HG03060 (cell line): Measurements from ENCODE around the gene CHURC1.
"Not testable (repeated sequence)": the region's sequence is repeated elsewhere in the genome, so short reads cannot be mapped to it uniquely, and the experiment has no call there.

Source experiments
- ATAC-seq: cut with Tn5 transposase; IDR thresholded peaks from one replicate; pipeline ENCODE4 v1.9.1; 2021; ENCODE audit warnings: low read depth, moderate number of reproducible peaks; ENCODE audit not compliant: unreplicated experiment

The CHURC1 gene

GRCh38 chr14:64906022-64906421, 8.2 kb upstream of the CHURC1 start:
- ATAC-seq = no peak

GRCh38 chr14:64910847-64911495, 3.3 kb upstream of the CHURC1 start:
- ATAC-seq = no peak

- ATAC-seq = no peak
These were observed 2.0 kb upstream of the CHURC1 start for GRCh38 chr14:64912261-64912660.

- not testable (repeated sequence) for ATAC-seq
These were observed 778 bp upstream of the CHURC1 start for GRCh38 chr14:64913477-64913876.

GRCh38 chr14:64915029-64915424, 772 bp downstream of the CHURC1 start:
- no peak for ATAC-seq

- ATAC-seq = no peak
These were observed 1.5 kb downstream of the CHURC1 start for GRCh38 chr14:64915797-64916196.

GRCh38 chr14:64918216-64918615, 4.0 kb downstream of the CHURC1 start:
- no peak for ATAC-seq

GRCh38 chr14:64919215-64919614, 5.0 kb downstream of the CHURC1 start:
- no peak for ATAC-seq

GRCh38 chr14:64919618-64920017, 5.4 kb downstream of the CHURC1 start:
- ATAC-seq = no peak

GRCh38 chr14:64920465-64920864, 6.2 kb downstream of the CHURC1 start:
- ATAC-seq = no peak

- no peak for ATAC-seq
These were observed 8.8 kb downstream of the CHURC1 start for GRCh38 chr14:64923015-64923414.

GRCh38 chr14:64926398-64926995, 12.2 kb downstream of the CHURC1 start:
- ATAC-seq = no peak

- no peak for ATAC-seq
These were observed 12.8 kb downstream of the CHURC1 start for GRCh38 chr14:64927031-64927430.

GRCh38 chr14:64928239-64929013, 14.2 kb downstream of the CHURC1 start:
- peak; percentile 78 for ATAC-seq

- ATAC-seq = no peak
These were observed 14.7 kb downstream of the CHURC1 start for GRCh38 chr14:64929014-64929359.

- no peak for ATAC-seq
These were observed 16.0 kb downstream of the CHURC1 start for GRCh38 chr14:64930085-64930843.

GRCh38 chr14:64931123-64931522, 16.9 kb downstream of the CHURC1 start:
- no peak for ATAC-seq

GRCh38 chr14:64932231-64932630, 18.0 kb downstream of the CHURC1 start:
- ATAC-seq = no peak

- no peak for ATAC-seq
These were observed 20.2 kb downstream of the CHURC1 start for GRCh38 chr14:64934338-64934929.

GRCh38 chr14:64935508-64935907, 21.3 kb downstream of the CHURC1 start:
- ATAC-seq = no peak
